Measurements from ENCODE around the gene SORCS1. TPM values are rescaled to one million over a fixed set of nuclear protein-coding genes. Genes with fewer than 3 reads are reported as not detected.

SORCS1 gene
- total RNA-seq, 6 experiments from 2014 or later, result 0.04 to 0.16 (median 0.09) TPM; not detected in 2

- no peak overlapping the region for H3K4me3 ChIP-seq
- ATAC-seq, result no peak
- intact Hi-C loops (cut with DNase I), result no loop called here
- no peaks in the 10 kb centered on the region for H3K9me3 ChIP-seq
- no peak overlapping the region for H3K27ac ChIP-seq
- no peak for DNase-seq
- 67% methylated on average over 5 of the region's 6 CpGs for WGBS (ENCODE audit: insufficient coverage, low coverage, low lambda C conversion rate, missing lambda C conversion rate)
- no peaks in the 10 kb centered on the region for H3K4me1 ChIP-seq
- TF ChIP-seq CTCF (IDR thresholded peaks at IDR 0.05), result no peak
- TF ChIP-seq POLR2A (IDR thresholded peaks at IDR 0.05), result no peak
- H3K27me3 ChIP-seq, result no peaks in the 10 kb centered on the region
- no peaks in the 10 kb centered on the region for H3K36me3 ChIP-seq
Measured at GRCh38 chr10:107129000-107129399, 35.5 kb downstream of the SORCS1 start.

GRCh38 chr10:107126512-107127065 is 37.9 kb downstream of the SORCS1 start:
- Histone ChIP-seq H3K36me3 (no peaks in the 10 kb centered on the region), H3K27ac (no peak overlapping the region), H3K4me1 (no peaks in the 10 kb centered on the region), H3K9me3 (no peaks in the 10 kb centered on the region), H3K4me3 (no peak overlapping the region), H3K27me3 (no peaks in the 10 kb centered on the region)
- 52% methylated on average over 5 of the region's 5 CpGs for WGBS (ENCODE audit: insufficient coverage, low coverage, low lambda C conversion rate, missing lambda C conversion rate)
- no peak for TF ChIP-seq POLR2A (IDR thresholded peaks at IDR 0.05)
- no peak for TF ChIP-seq CTCF (IDR thresholded peaks at IDR 0.05)
- ATAC-seq, result no peak
- DNase-seq, result no peak
- intact Hi-C loops (cut with DNase I), result no loop called here

- Histone ChIP-seq H3K9me3 (no peaks in the 10 kb centered on the region), H3K36me3 (no peaks in the 10 kb centered on the region), H3K27me3 (no peaks in the 10 kb centered on the region), H3K27ac (no peak overlapping the region), H3K4me1 (no peaks in the 10 kb centered on the region), H3K4me3 (no peak overlapping the region)
- DNase-seq (no peak), ATAC-seq (no peak)
- 38% methylated on average over 2 of the region's 2 CpGs for WGBS (ENCODE audit: insufficient coverage, low coverage, low lambda C conversion rate, missing lambda C conversion rate)
- TF ChIP-seq CTCF (IDR thresholded peaks at IDR 0.05), result no peak
- intact Hi-C loops (cut with DNase I), result no loop called here
Measured at GRCh38 chr10:107122703-107123102, 41.8 kb downstream of the SORCS1 start.

GRCh38 chr10:107118866-107119265 is 45.6 kb downstream of the SORCS1 start:
- H3K9me3 ChIP-seq, result no peaks in the 10 kb centered on the region
- intact Hi-C loops (cut with DNase I), result no loop called here
- no peaks in the 10 kb centered on the region for H3K4me1 ChIP-seq
- H3K36me3 ChIP-seq, result no peaks in the 10 kb centered on the region
- DNase-seq (no peak), ATAC-seq (no peak)
- no peak for TF ChIP-seq POLR2A (IDR thresholded peaks at IDR 0.05)
- TF ChIP-seq CTCF (IDR thresholded peaks at IDR 0.05), result no peak
- H3K27ac ChIP-seq, result no peak overlapping the region
- no peaks in the 10 kb centered on the region for H3K27me3 ChIP-seq
- no peak overlapping the region for H3K4me3 ChIP-seq

Data from right lobe of liver (tissue), 6 donors.